ENCODE data around the gene CGB1.

- no peak for TF ChIP-seq CTCF (IDR thresholded peaks at IDR 0.05)
- no peak for TF ChIP-seq POLR2A (IDR thresholded peaks at IDR 0.05)
Measured at GRCh38 chr19:49064768-49065611, 28.3 kb upstream of the CGB1 start, which contains the start of gene NTF4.
